Dedifferentiated amniotic fluid mesenchymal stem cell (primary cell): Measurements from ENCODE around the gene GLYATL1.

ENCODE experiments used
- DNase-seq: peaks from one replicate; pipeline ENCODE4 v3.0.0-alpha.2; 2016; ENCODE audit errors: extremely low spot score

The GLYATL1 gene, protein sequence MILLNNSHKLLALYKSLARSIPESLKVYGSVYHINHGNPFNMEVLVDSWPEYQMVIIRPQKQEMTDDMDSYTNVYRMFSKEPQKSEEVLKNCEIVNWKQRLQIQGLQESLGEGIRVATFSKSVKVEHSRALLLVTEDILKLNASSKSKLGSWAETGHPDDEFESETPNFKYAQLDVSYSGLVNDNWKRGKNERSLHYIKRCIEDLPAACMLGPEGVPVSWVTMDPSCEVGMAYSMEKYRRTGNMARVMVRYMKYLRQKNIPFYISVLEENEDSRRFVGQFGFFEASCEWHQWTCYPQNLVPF

GRCh38 chr11:58939277-58939676 lies at the start of gene GLYATL1:
TSS of gene GLYATL1 (plus strand) at chr11:58939488. CDS start at chr11:58947088, 7,600 bp downstream.
- DNase-seq = no peak

- no peak for DNase-seq
Measured at GRCh38 chr11:58893899-58894298, 45.4 kb upstream of the GLYATL1 start.

DNA sequence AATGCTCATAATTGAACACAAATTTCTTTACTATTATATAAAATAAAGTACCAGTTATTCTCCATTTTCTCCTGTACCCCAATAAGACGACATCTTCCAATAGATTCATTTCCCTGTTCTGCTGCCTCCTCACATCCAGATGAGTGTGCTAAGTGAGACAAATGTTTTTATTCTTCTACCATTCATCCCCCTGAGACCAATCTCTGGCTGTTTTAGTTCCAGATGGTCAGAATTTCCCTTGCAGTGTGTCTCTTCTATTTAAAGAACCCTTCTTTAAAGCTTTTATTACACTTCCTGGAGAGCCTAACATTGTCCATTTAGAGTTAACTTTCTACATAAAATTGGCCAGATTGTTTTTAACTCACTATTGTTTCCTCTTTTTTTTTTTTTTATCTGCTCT lies 41.2 kb upstream of the GLYATL1 start:
- no peak for DNase-seq

GRCh38 chr11:58900479-58901420 lies 38.5 kb upstream of the GLYATL1 start:
- DNase-seq = peak; percentile 81

DNA sequence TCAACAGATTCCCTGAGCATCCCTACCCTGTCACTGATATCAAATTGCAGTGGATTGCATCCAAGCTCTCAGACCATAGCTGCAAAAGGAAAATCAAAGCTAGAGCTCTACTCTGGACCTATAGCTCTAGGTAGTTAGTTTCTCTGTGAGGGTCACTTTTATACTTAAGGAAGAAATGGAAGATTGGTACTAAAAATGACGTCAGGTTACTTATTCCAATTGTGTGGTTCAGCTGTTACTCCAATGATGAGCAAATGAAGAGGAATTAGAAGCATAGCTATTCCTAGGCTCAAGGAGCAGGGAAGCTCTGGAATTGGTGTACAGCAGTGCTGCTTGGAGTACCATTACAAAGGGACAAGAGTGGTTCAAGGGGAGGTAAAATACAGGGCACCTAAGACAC lies 36.4 kb upstream of the GLYATL1 start:
- DNase-seq = no peak

- peak; percentile 32 for DNase-seq
Measured at GRCh38 chr11:58905011-58905720, 34.1 kb upstream of the GLYATL1 start.

DNA sequence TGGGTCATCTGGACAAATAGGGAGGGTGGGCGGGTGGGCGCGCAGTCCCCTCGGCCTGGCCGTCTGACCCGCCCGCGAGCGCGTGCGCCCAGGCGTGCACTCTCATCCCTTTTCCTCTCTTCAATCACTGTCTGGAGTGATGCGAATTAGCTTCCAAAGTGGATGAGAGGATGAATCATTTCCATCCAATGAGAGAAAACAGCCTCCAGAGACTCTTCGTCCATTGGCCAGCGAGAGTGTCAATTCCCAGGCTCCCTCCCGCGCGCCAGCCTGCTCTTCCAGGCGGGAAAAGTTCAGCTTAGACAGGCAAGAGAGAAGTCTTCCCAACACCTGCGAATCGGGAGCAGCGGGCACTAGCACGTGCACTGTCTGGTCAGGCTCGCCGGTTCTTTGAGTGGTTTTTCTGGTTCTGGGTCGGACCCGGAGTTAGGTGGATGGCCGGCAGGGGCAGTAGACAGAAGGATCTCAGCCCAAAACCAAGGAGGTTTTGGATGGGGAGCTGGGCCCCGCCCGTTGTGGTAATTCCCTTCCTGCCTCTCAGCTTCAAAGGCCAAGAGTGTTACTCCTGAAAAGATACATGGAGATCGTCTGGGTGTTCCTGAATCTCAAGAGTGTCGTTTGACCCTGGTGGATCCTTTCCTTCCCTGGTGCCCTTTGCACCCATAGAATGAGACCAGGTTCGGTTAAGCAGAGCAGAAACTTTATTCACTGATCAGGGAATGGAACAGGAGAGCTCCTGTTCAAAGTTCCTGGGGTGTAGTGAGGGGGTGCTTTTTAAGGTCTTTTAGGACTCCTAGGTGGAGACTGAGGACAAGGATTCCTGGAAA lies 33.4 kb upstream of the GLYATL1 start:
- DNase-seq = peak; percentile 73

DNA sequence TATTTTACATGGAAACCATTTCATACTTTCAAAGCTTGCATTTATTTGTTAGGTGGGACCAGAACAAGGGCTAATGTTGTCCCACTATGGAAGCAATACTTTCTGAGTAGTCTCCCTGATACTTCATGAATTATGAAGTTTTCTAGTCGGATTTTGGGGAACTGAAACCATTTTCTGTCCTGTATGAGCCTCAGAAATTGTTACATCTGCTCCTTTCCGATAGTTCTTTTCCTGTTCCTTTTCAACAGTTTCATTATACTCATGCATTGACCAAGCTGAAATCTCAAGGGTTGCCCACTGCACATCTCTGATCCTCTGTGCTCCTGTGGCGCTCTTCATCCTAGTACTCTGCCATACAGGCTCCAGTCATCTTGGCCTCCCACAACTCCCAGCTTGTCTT lies 31.5 kb upstream of the GLYATL1 start:
- DNase-seq = no peak

DNA sequence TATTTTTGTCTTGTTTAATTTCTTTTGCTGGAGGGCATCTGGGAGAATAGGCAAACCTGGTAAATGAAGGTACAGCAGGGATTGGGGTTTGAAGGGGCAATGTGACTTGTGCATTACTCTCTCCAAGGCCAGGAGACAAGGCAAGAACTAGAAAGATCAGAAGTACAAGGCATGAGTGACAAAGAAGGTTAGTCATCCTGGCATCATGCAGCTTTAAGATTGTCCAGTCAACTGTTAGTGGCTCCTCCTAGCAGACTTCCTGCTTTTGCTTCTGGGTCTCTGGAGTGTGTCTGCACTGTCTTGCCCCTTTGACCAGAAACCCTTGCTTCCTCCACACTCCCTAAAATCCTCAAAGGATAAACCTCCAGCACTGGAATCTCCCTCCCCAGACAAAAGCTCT lies 27.2 kb upstream of the GLYATL1 start:
- no peak for DNase-seq

- no peak for DNase-seq
Measured at GRCh38 chr11:58913685-58914084, 25.6 kb upstream of the GLYATL1 start.

GRCh38 chr11:58914821-58915543 lies 24.3 kb upstream of the GLYATL1 start:
- DNase-seq = no peak

DNA sequence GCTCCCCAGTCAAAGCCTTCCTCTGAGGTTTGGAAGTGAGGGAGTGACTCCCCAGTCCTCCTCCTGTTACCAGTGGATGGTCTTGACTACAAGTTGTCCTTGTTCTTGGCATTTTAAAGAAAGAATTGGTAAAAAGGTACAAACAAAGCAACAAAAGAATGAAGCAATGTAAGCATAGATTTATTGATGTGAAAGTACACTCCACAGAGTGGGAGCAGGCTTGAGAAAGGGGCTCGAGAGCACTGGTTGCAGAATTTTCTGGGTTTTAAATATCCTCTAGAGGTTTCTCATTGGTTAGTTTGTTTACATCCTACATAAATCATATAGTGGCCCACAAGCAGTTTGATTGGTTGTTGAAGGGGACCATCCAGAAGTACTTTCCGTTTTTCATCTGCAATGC lies 22.7 kb upstream of the GLYATL1 start:
- no peak for DNase-seq

DNA sequence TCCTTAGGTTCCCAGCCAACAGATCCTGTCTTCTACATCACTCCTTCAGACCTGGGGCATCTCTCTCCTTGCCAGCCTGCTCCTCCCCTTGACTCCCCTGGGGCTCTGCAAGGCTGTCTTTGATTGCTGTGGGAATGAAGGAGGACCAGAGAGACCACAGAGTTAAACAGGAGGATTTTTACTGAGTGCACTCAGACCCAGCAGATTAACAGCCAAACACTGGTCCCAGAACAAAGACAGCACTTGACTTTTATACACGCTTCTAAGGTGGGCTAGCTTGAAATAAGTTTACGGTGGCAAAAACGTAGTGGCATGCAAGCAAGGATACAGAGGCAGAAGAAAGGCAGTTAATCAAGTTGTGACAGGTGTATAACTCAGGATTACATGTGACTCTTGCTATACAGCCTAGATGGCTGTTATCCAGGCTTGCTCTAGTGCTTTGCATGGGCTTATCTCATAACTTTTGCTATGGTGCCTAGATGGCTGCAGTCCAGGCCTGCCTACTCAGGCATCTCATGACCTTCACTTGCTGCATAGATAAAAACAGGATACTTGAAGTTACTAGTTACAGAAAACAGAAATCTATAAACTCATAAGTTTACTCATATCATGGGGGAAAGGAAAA lies 22.0 kb upstream of the GLYATL1 start:
- no peak for DNase-seq

GRCh38 chr11:58919561-58919960 lies 19.7 kb upstream of the GLYATL1 start:
- DNase-seq = no peak

DNA sequence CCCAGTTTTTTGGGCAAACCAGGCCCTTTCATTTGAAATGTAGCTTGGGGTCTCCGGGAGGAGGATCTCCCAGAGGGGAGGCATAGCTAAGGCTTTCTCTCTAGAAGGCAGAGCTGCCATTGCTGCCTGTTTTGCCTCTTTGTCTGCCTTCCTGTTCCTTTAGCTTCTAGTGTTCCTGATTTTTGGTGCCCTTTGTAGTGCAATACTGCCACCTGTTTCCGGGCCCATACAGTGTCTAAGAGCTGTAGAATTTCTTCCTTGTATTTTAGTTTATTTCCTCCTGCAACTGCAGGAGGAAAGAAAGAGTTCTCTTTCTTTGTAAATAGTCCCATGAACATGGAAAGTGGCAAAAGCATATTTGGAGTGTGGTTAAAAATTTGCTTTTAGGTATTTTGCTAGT lies 19.3 kb upstream of the GLYATL1 start:
- DNase-seq = no peak

GRCh38 chr11:58921778-58922390 lies 17.4 kb upstream of the GLYATL1 start:
- no peak for DNase-seq

- no peak for DNase-seq
Measured at GRCh38 chr11:58922479-58922878, 16.8 kb upstream of the GLYATL1 start.

DNA sequence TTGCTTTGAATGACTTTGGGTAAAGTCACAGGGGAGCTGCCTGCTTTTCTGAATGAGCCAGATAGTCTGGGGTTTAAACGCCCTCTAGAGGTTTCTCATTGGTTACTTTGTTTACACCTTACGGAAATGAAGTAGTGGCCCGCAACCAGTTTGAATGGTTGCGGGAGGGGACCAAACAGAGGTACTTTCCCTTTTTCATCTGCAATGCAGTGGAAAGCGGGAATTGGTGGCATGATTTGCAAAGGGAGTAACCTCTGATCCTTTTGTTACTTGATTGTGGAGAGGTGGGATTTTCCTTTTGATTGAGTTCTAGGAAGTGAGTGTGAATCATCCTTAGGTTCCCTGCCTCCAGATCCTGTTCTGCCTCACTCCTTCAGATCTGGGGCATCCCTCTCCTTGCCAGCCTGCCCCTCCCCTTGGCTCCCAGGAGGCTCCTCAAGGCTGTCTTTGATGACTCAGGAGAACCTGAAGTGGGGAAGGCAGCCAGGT lies 15.9 kb upstream of the GLYATL1 start:
- DNase-seq = no peak

DNA sequence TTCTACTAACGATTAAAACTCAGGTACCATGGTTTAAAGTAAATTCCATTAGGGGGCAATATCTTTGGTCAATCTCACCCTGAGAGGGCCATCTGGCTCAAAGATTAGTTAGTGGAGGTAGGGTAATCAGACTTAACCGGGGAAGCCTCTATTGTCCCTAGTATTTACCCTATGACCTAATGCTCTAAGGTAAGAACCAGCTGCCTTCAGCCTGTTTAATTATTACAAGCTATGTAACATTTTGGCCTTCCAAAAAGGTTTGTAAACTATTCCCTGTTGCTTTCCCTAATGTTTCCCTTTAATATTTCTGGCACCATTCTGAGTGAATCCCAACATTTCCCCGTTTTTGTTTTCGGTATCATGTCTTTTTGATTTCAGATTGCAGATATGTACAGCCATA lies 15.1 kb upstream of the GLYATL1 start:
- DNase-seq = no peak

GRCh38 chr11:58926251-58926650 lies 13.0 kb upstream of the GLYATL1 start:
- no peak for DNase-seq
